GM19463 (cell line): ENCODE data around the gene PMF1.

ENCODE experiments used
- ATAC-seq: cut with Tn5 transposase; IDR thresholded peaks from one replicate; pipeline ENCODE4 v1.9.1; 2021; ENCODE audit warnings: mild to moderate bottlenecking, moderate library complexity; ENCODE audit not compliant: unreplicated experiment

The PMF1 gene

DNA sequence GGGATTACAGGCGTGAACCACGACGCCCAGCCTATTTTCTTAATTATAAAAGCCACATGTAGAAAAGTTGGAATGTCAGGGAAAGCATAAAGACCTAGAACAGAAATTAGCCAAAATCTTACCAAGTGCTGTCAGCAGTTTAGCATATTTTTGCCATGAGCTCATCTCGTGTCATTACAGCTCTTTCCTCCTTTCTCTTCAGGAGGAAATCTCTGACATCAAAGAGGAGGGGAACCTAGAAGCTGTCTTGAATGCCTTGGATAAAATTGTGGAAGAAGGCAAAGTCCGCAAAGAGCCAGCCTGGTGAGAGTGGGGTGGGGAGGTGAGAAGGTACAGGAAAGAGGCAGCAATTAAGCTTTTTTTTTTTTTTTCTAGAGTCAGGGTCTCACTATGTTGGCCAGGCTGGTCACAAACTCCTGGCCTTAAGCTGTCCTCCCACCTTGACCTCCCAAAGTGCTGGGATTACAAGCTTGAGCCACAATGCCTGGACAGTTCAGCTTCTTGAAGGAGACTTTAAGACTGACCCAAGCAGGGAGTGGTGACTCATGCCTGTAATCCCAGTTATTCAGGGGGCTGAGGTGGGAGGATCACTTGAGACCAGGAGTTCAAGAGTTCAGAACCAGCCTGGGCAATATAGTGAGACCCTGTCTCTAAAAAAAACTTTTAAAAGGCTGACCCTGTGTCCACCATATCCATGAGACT, 20.8 kb downstream of the PMF1 start:
- ATAC-seq: no peak

DNA sequence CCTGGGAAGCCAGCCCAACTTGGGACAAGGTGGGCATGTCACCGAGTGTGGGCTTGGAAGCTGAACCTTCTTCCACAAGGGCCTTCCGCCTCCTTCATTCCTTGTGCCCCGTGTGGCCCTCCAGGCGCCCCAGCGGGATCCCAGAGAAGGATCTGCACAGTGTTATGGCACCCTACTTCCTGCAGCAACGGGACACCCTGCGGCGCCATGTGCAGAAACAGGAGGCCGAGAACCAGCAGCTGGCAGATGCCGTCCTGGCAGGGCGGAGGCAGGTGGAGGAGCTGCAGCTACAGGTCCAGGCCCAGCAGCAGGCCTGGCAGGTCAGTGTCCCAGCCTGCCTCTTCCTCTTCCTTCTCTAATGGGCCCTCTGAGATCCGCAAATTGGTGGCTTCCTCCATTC, 23.4 kb downstream of the PMF1 start:
- ATAC-seq: no peak

- no peak for ATAC-seq
These were observed 25.4 kb downstream of the PMF1 start for GRCh38 chr1:156238248-156238647.

DNA sequence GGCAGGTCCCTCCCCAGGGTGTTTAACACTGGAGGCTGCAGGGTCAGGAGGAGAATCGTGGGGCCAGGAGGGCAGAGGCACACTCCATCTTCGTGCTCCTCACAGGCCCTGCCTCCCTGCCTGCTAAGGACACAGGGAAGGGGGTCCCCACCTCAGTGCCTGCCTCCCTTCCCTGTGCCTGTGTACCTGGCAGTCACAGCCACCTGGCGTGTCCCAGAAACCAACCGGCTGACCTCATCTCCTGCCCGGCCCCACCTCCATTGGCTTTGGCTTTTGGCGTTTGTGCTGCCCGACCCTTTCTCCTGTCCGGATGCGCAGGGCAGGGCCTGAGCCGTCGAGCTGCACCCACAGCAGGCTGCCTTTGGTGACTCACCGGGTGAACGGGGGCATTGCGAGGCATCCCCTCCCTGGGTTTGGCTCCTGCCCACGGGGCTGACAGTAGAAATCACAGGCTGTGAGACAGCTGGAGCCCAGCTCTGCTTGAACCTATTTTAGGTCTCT, 28.6 kb downstream of the PMF1 start:
- no peak for ATAC-seq

- ATAC-seq: no peak
These were observed 29.1 kb downstream of the PMF1 start, which contains the start of gene BGLAP for GRCh38 chr1:156241926-156242325. TSS of gene BGLAP (plus strand) at chr1:156242184. CDS start at chr1:156242232, 48 bp downstream.

DNA sequence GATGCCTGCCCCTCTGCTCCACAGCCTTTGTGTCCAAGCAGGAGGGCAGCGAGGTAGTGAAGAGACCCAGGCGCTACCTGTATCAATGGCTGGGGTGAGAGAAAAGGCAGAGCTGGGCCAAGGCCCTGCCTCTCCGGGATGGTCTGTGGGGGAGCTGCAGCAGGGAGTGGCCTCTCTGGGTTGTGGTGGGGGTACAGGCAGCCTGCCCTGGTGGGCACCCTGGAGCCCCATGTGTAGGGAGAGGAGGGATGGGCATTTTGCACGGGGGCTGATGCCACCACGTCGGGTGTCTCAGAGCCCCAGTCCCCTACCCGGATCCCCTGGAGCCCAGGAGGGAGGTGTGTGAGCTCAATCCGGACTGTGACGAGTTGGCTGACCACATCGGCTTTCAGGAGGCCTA, 29.9 kb downstream of the PMF1 start:
- no peak for ATAC-seq

GRCh38 chr1:156244126-156244525, 31.3 kb downstream of the PMF1 start:
- no peak for ATAC-seq

DNA sequence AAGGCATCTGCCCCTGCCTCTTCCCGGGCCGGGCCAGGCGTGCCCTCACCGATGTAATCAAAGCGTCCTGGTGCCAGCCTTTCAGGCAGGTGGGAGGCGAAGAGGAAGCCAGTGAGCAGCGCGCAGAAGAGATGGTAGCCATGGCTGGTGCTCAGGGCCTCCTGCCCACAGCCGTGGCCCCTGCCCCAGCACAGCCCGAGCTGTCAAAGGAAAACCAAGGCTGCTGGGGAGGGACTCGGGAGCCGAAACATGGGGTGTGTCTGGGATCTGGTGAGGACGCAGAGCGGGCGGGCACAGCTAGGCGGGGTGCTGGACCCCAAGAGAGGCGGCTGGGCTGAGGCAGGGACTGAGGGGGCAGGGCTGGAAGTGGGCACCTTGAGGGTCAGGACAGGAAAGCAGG, 31.9 kb downstream of the PMF1 start:
- no peak for ATAC-seq

GRCh38 chr1:156245451-156246232, 32.8 kb downstream of the PMF1 start:
- ATAC-seq: no peak

DNA sequence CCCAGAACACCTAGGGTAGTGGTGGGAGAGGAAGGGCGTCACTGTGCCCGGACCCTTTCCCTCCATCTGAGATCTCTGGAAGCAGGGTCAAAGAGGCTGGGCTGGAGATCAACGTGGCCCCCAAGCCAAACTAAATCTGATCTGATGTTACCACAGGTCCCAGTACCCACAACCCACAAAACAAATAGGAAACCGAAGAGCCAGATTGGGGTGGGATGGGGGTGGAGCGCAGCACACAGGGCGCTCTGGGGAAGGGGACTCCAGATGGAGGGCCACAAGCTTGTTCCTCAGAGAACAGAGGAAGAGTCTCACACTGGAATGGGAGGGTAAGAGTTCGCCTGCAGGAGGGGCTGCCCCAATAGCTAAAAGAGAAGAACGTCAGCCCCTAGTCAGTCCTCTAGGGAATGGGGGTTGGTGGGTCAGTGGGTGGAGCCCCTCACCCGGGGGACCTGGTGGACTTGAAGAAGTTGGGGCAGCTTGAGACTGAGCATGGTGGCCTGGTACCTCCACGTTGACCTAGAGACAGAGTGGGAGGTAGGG, 33.5 kb downstream of the PMF1 start:
- no peak for ATAC-seq

- no peak for ATAC-seq
These were observed 34.1 kb downstream of the PMF1 start for GRCh38 chr1:156246781-156247459.

- ATAC-seq: no peak
These were observed 34.9 kb downstream of the PMF1 start, which contains the start of gene PAQR6 for GRCh38 chr1:156247460-156248322. TSS of gene PAQR6 (minus strand) at chr1:156248056. CDS start at chr1:156246731, 1,325 bp downstream.

DNA sequence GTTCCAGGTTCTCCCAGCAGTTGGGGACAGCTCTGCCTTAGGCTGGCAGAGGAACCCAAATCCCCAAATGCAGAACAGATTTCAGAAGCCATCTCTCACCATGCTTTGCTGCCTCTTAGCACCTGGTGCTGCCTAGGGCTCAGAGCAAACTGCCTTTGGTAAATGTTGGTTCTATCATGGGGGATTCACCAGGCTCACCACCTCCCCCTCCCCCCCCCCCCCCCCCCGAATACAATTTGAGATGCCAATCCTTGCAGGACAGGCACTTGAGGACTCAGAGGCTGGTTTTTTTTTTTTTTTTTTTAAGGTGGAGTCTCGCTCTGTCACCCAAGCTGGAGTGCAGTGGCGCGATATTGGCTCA, 35.5 kb downstream of the PMF1 start:
- ATAC-seq: no peak

GRCh38 chr1:156249593-156249992, 36.8 kb downstream of the PMF1 start:
- no peak for ATAC-seq

DNA sequence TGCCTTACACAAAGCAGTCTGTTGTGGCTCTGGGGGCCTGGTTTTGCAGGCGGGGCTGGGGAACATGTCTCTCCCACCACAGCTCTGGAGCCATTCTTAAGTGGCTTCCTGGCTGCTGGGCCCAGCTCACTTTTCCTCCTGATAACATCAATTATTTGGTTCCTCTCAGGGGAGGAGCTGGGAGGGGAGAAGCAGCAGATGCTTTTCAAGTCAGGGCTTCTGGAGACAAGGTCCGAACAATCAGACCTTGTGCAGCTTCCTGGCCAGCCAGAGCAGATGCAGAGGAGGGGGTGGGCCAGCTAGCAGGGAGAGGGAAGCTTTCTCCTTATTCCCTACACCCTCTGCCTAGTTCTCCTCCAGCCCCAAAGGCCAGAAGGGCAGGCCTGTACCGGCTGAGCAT, 38.7 kb downstream of the PMF1 start:
- ATAC-seq: no peak

GRCh38 chr1:156253634-156254033, 40.8 kb downstream of the PMF1 start:
- no peak for ATAC-seq

DNA sequence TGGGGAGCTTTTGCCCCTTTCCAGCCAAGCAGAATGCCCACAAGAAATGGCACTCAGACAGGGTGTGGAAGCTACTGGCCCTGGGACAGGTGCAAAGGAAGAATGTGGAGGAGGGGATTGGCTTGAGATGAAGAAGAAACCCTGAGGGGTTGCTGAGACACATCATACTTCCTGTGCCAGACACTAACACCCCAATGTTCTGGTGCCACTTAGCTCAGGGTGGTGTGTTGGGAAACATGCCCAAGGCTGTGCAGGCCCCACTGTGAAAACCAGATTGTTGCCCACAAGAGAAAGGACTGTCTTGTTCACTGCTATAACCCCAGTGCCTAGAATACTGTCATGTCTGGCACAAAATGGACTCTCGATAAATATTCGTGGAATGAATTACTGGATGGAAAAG, 44.9 kb downstream of the PMF1 start:
- no peak for ATAC-seq

DNA sequence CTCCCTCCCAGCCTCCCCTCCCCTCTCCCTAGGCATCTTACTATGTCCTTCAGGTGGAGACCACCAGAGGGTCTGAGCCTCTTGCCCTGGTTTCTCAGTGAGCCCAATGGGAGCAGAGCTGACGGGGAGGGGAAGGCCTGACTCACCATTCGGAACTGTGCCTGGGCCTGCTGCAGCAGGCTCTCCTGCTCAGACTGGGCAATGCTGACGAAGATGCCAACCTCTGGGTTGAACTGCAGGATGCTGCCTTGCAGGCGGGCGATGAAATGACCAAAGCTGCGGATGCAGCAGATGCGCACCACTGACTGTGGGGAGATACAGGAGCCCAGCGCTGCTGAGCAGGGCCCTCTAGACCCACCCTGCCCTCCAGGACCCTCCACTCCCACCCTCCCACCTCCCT, 46.1 kb downstream of the PMF1 start:
- ATAC-seq: no peak

DNA sequence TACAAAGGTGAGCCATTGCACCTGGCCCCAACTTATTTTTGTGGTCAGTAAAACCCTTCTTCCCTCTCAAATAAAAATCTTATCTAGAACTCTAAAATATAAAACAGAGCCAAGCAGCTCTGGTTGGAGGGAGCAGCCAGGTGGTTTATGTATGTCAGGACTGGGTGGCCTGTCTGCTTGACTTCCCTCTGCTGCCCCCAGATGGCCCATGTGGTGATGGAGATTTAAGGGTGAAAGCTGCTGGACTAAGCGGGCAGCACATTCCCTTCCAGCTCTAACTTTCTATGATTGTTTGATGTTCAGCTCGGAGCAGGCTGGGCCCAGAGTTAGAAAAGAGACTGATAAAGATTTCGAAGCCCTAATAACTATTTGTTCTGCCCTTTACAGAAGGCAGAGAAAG, 47.0 kb downstream of the PMF1 start:
- no peak for ATAC-seq

DNA sequence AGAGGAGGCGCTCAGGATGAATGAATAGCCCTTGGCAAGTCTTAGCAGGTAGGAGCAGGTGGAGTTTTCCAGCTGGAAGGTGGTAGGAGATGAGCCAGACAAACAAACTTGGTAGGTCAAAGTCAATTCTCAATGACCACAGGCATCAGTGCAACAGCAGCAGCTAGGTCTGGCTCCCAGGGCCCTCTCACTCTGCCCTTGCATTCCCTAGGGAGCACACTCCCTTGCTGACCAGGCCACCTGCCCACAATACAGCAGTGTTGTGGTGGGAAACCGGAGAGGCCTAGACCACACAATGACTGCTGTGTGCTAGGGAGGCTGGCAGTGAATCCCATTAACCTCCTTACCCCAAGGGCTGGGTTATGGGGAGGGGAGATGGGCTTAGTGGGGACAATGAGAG, 48.1 kb downstream of the PMF1 start:
- ATAC-seq: no peak
